HepG2 (cell line): ENCODE data around the gene CTSA. TPM values are rescaled to one million over a fixed set of nuclear protein-coding genes. Genes with fewer than 3 reads are reported as not detected.
A peak's percentile ranks its signal among the peaks of the same experiment; 100 is the strongest.

Source experiments
- ASH2L ChIP-seq: fragments of 300-600, 200-600 bp; sonication (generic); IDR thresholded peaks from 2 replicates; pipeline ENCODE4 v1.7.0; 2017; ENCODE audit warnings: low read depth, mild to moderate bottlenecking, moderate library complexity, mixed read lengths, low read length; ENCODE audit not compliant: insufficient read length
- HOXA9 ChIP-seq: sonication (generic); formaldehyde crosslinking; IDR thresholded peaks from 2 replicates; pipeline ENCODE4 v1.8.1; 2022; ENCODE audit warnings: missing genetic modification reagents, mild to moderate bottlenecking, moderate library complexity, borderline replicate concordance
- JUN ChIP-seq: sonication (generic); formaldehyde crosslinking; IDR thresholded peaks from 2 replicates; pipeline ENCODE4 v1.4.0; 2020; ENCODE audit warnings: mild to moderate bottlenecking, missing genetic modification reagents
- KDM1A ChIP-seq: IDR thresholded peaks from 2 replicates; pipeline ENCODE4 v1.6.1; 2016; ENCODE audit warnings: missing compliant biosample characterization
- MEIS2 ChIP-seq: sonication (generic); formaldehyde crosslinking; IDR thresholded peaks from 2 replicates; pipeline ENCODE4 v1.9.0; 2021; ENCODE audit warnings: mild to moderate bottlenecking, missing genetic modification reagents
- RXRB ChIP-seq: IDR thresholded peaks from 2 replicates; pipeline ENCODE4 v1.6.1; 2016; ENCODE audit warnings: borderline replicate concordance, missing genetic modification reagents, missing compliant biosample characterization
- SAP130 ChIP-seq: IDR thresholded peaks from 2 replicates; pipeline ENCODE4 v1.6.1; 2016; ENCODE audit warnings: low read depth
- STAT5B ChIP-seq: sonication (generic); formaldehyde crosslinking; IDR thresholded peaks from 2 replicates; pipeline ENCODE4 v1.4.0; 2020; ENCODE audit warnings: missing genetic modification reagents
- U2AF2 ChIP-seq: fragments of 200-400 bp; formaldehyde crosslinking; IDR thresholded peaks from 2 replicates; pipeline ENCODE4 v1.6.1; 2017; ENCODE audit warnings: low read depth, mild to moderate bottlenecking, low read length
- ZFP1 ChIP-seq: IDR thresholded peaks from 2 replicates; pipeline ENCODE4 v1.6.1; 2016
- ZFP90 ChIP-seq: sonication (generic); formaldehyde crosslinking; IDR thresholded peaks from 2 replicates; pipeline ENCODE4 v1.8.0; 2022; ENCODE audit warnings: missing genetic modification reagents, mild to moderate bottlenecking, inconsistent platforms, borderline replicate concordance
- ZNF24 ChIP-seq: fragments of 450-650 bp; IDR thresholded peaks from 2 replicates; pipeline ENCODE4 v1.6.1; 2017; ENCODE audit warnings: antibody characterized with exemption, mild to moderate bottlenecking
- ZNF350 ChIP-seq: sonication (generic); formaldehyde crosslinking; IDR thresholded peaks from 2 replicates; pipeline ENCODE4 v1.4.0; 2020; ENCODE audit warnings: mild to moderate bottlenecking, low read depth, missing genetic modification reagents, borderline replicate concordance
- polyA plus RNA-seq, 8 experiments: library from polyadenylated mRNA; depleted of rRNA in 3 of 8; stranded (reverse) in 7 of 8; unstranded in 1 of 8; fragments of >200 nt; fragmentation: Illumina TruSeq in 4 of 8; extraction: Trizol in 4 of 8; gene quantifications; 2 replicates each; pipeline versions ENCODE4 v1.2.1 to v1.2.3, GENCODE V29; 2011 to 2016; ENCODE audit warnings: low read depth in 4 of 8, missing spikeins in 1 of 8, mixed read lengths in 1 of 8; ENCODE audit not compliant: insufficient read depth in 1 of 8
- total RNA-seq, 5 experiments: library from RNA; depleted of rRNA; stranded (reverse); fragments of >200 nt; fragmentation: Illumina TruSeq; extraction: Trizol; gene quantifications; 2 replicates each; pipeline ENCODE4 v1.2.3, GENCODE V29; 2016; ENCODE audit warnings: low read depth in 1 of 5
- TF ChIP-seq, protein P1 (sequence below): sonication (generic); formaldehyde crosslinking; IDR thresholded peaks from 2 replicates; pipeline ENCODE4 v1.5.1; 2020; ENCODE audit warnings: missing genetic modification reagents, mild to moderate bottlenecking, borderline replicate concordance
- TF ChIP-seq, protein P2 (sequence below): sonication (generic); formaldehyde crosslinking; IDR thresholded peaks from 2 replicates; pipeline ENCODE4 v1.4.0; 2020; ENCODE audit warnings: missing genetic modification reagents
- TF ChIP-seq, protein P3 (sequence below): sonication (generic); formaldehyde crosslinking; IDR thresholded peaks from 2 replicates; pipeline ENCODE4 v1.4.0; 2020; ENCODE audit warnings: missing genetic modification reagents
- TF ChIP-seq, protein P4 (sequence below): sonication (generic); formaldehyde crosslinking; IDR thresholded peaks from 2 replicates; pipeline ENCODE4 v1.5.0; 2020; ENCODE audit warnings: mild to moderate bottlenecking, missing genetic modification reagents, borderline replicate concordance
- TF ChIP-seq, protein P5 (sequence below): sonication (generic); formaldehyde crosslinking; IDR thresholded peaks from 2 replicates; pipeline ENCODE4 v1.9.0; 2021; ENCODE audit warnings: missing genetic modification reagents, mild to moderate bottlenecking, borderline replicate concordance
- TF ChIP-seq, protein P6 (sequence below): sonication (generic); formaldehyde crosslinking; IDR thresholded peaks from 2 replicates; pipeline ENCODE4 v1.4.0; 2020; ENCODE audit warnings: missing genetic modification reagents, borderline replicate concordance

Gene CTSA
- total and polyA plus RNA-seq, 2 of the 13 experiments (the other 11 are each of a cell fraction or from before 2014, with no cell fraction given), result 202 to 231 TPM

DNA sequence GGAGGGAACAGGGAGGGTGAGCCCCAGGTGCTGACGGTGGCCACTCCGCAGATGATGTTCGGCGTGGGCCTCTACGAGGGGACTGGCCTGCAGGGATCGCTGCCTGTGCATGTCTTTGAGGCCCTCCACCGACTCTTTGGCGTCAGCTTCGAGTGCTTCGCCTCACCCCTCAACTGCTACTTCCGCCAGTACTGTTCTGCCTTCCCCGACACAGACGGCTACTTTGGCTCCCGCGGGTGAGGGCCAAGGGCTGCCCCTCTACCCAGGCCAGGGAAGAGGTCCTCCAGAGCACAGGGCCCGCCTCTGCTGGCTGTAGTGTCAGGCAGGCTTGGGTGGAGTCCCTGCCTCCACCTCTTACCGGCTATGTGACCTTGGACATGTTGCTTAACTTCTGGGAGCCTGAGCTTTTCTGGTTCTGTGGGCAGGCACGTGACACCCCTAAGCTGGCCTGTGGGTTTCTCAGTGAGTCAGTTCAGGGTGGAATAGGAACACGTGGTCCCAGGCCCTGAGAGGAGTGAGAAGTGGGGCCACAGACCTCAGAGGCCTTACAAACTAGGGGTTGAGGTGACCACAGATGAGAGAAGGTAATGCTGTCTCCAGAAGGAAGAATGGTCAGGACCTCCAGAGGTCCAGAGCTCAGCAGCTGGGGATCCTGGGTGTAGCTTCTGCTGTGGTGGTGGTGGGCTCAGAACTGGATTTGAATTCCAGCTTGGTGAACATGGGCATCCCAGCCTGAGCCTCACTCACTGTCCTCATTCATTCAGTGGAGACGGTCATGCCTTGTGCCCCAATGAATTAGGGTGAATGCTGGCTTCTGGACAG is 55.2 kb downstream of the CTSA start (continued):
- TF ChIP-seq, protein P1, sequence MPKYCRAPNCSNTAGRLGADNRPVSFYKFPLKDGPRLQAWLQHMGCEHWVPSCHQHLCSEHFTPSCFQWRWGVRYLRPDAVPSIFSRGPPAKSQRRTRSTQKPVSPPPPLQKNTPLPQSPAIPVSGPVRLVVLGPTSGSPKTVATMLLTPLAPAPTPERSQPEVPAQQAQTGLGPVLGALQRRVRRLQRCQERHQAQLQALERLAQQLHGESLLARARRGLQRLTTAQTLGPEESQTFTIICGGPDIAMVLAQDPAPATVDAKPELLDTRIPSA (CRISPR knock-in tag), result no peak
- peak; percentile 87 for TF ChIP-seq KDM1A (CRISPR knock-in tag)
- peak; percentile 92 for TF ChIP-seq RXRB (CRISPR knock-in tag)
- TF ChIP-seq U2AF2, result no peak
- peak; percentile 99 for TF ChIP-seq SAP130
- TF ChIP-seq HOXA9, result no peak
- peak; percentile 88; the same call in 1 of the 2 replicates for TF ChIP-seq ZFP90 (CRISPR knock-in tag)
- TF ChIP-seq, protein P2, sequence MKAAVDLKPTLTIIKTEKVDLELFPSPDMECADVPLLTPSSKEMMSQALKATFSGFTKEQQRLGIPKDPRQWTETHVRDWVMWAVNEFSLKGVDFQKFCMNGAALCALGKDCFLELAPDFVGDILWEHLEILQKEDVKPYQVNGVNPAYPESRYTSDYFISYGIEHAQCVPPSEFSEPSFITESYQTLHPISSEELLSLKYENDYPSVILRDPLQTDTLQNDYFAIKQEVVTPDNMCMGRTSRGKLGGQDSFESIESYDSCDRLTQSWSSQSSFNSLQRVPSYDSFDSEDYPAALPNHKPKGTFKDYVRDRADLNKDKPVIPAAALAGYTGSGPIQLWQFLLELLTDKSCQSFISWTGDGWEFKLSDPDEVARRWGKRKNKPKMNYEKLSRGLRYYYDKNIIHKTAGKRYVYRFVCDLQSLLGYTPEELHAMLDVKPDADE (CRISPR knock-in tag), result 0 out of 2 replicates have a peak, but pooled peaks have one; percentile 71
- TF ChIP-seq, protein P3, sequence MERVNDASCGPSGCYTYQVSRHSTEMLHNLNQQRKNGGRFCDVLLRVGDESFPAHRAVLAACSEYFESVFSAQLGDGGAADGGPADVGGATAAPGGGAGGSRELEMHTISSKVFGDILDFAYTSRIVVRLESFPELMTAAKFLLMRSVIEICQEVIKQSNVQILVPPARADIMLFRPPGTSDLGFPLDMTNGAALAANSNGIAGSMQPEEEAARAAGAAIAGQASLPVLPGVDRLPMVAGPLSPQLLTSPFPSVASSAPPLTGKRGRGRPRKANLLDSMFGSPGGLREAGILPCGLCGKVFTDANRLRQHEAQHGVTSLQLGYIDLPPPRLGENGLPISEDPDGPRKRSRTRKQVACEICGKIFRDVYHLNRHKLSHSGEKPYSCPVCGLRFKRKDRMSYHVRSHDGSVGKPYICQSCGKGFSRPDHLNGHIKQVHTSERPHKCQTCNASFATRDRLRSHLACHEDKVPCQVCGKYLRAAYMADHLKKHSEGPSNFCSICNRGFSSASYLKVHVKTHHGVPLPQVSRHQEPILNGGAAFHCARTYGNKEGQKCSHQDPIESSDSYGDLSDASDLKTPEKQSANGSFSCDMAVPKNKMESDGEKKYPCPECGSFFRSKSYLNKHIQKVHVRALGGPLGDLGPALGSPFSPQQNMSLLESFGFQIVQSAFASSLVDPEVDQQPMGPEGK (CRISPR knock-in tag), result peak; percentile 83
- no peak for TF ChIP-seq ZNF24
- no peak for TF ChIP-seq ASH2L
- TF ChIP-seq JUN (CRISPR knock-in tag), result no peak
- TF ChIP-seq, protein P4, sequence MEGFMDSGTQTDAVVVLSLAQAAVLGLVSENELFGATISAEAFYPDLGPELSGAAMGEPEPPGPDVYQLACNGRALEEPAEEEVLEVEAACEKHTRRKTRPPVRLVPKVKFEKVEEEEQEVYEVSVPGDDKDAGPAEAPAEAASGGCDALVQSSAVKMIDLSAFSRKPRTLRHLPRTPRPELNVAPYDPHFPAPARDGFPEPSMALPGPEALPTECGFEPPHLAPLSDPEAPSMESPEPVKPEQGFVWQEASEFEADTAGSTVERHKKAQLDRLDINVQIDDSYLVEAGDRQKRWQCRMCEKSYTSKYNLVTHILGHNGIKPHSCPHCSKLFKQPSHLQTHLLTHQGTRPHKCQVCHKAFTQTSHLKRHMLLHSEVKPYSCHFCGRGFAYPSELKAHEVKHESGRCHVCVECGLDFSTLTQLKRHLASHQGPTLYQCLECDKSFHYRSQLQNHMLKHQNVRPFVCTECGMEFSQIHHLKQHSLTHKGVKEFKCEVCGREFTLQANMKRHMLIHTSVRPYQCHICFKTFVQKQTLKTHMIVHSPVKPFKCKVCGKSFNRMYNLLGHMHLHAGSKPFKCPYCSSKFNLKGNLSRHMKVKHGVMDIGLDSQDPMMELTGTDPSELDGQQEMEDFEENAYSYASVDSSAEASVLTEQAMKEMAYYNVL (CRISPR knock-in tag), result peak; percentile 83; the same call in 1 of the 2 replicates
- TF ChIP-seq STAT5B, result 0 out of 2 replicates have a peak, but pooled peaks have one; percentile 35
- TF ChIP-seq ZFP1 (CRISPR knock-in tag), result peak; percentile 86
- TF ChIP-seq, protein P5, sequence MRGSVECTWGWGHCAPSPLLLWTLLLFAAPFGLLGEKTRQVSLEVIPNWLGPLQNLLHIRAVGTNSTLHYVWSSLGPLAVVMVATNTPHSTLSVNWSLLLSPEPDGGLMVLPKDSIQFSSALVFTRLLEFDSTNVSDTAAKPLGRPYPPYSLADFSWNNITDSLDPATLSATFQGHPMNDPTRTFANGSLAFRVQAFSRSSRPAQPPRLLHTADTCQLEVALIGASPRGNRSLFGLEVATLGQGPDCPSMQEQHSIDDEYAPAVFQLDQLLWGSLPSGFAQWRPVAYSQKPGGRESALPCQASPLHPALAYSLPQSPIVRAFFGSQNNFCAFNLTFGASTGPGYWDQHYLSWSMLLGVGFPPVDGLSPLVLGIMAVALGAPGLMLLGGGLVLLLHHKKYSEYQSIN (CRISPR knock-in tag), result no peak; the same call in 1 of the 2 replicates
- TF ChIP-seq MEIS2, result peak; percentile 87; the same call in 1 of the 2 replicates
- peak; percentile 99 for TF ChIP-seq ZNF350 (CRISPR knock-in tag)
- TF ChIP-seq, protein P6, sequence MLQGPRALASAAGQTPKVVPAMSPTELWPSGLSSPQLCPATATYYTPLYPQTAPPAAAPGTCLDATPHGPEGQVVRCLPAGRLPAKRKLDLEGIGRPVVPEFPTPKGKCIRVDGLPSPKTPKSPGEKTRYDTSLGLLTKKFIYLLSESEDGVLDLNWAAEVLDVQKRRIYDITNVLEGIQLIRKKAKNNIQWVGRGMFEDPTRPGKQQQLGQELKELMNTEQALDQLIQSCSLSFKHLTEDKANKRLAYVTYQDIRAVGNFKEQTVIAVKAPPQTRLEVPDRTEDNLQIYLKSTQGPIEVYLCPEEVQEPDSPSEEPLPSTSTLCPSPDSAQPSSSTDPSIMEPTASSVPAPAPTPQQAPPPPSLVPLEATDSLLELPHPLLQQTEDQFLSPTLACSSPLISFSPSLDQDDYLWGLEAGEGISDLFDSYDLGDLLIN (CRISPR knock-in tag), result 0 out of 2 replicates have a peak, but pooled peaks have one; percentile 48
